Activated CD4-positive, CD25-positive, alpha-beta regulatory T cell treated with anti-CD3 and anti-CD28 coated beads, Interleukin-2, amount 50 U/mL, for 24 hours (primary cell): ENCODE results near the gene SMIM23.

Experiments
- ATAC-seq, 2 donors: fragments of 150-1000 bp; cut with Tn5 transposase; one replicate each; pipeline ENCODE4 v1.10.0; 2021; ENCODE audit warnings: mild to moderate bottlenecking in 1 of 2, moderate library complexity in 1 of 2

SMIM23 gene

DNA sequence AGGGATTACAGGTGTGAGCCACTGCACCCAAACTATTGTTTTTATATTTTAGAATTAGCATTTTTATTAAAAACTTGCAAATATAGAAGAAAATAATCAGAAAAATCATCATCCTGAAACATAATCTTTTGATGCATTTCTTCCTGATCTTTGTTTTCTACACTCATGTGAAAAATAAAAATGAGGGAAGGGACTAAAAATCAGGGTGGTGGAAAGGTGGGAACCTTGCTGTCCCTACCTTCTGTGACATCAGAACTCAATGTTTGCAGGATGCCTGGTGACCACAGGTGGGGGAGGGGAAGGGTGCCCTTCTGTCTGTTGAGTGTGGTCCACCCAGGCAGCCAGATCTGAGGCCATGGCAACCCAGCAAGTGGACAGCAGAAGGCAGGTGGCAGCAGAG lies at the start of gene SMIM23:
TSS of gene SMIM23 (plus strand) at position 301 of the 400 bp plus-strand sequence. CDS start at position 356, 55 bp downstream.
- no peak for ATAC-seq

DNA sequence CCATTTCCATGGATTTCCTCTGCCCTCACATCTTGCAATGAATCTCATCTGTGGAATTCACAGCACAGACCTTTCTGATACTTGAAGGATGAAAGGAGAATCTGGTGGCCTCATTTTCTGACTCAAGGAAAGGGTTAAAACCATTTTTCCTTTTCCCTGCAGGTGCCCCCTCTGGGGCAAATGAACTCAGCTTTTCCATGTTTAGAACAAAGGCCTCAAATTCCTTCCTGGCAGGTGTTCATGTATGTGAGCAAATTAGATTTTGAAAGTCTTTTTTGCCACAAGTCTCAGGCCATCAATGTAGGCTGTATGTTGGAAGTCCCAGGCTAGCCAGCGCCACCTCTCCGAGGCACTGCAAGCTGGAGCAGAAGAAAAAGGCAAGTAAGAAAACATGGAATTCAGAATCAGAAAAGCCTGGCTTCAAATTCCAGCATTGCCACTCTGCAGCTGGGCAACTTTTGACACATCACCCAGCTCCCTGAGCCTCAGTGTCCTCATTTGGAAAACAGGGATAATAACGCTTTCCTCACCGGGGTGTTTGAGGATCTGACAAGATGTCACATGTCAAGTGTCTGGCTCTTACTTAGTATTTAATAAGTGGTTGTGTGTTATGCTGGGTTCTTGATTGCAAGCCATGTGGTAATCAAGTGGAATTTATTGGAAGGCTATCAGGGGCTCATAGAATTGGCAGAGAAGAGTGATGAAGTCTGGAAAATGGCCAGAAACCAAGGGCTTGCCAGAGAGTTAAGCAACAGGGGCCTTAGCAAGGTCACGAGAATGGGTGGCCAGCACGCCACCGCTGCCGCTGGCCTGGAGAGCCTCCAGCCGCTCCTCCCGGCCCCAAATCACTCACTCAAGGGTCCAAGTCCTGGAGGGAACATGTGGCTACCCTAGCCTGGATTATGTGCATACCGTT lies 48.4 kb upstream of the SMIM23 start:
- ATAC-seq: no peak

DNA sequence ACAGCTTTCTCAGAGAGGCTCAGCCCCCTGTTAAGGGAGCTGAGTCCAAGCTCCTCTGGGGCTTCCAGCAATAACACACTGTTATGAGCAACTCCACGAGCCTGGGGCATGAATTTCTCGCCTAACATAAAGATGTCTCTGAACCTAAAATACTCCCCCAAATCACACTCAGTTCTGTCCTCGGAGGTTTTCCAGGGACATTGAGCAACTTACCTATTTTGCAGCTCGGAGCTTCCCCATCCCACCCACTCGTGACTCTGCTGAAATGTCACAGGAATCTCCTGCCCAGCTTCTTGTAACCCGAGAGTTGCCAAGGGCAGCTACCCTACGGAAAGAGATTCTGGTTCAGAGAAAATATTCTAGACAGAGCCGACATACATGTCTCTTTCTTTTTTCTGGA lies 47.1 kb upstream of the SMIM23 start:
- no peak for ATAC-seq

DNA sequence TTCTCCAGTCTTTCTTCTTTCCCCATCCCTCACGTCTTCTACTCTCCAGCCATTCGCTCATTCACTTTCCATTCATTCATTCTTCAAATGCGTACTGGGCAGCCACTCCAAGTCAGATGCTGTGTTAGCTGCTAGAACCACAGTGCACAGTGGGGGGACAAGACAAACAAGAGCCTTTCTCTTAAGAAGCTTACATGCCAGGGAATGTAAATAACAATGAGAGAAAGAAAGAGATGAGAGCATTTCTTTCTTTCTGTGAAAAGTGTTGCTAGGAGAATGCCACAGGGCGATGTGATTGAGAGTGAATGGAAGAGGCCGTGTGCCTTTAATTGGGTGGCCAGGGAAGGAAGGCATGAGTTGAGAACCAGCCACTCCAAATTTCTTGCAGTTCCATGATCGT lies 46.3 kb upstream of the SMIM23 start:
- no peak for ATAC-seq

DNA sequence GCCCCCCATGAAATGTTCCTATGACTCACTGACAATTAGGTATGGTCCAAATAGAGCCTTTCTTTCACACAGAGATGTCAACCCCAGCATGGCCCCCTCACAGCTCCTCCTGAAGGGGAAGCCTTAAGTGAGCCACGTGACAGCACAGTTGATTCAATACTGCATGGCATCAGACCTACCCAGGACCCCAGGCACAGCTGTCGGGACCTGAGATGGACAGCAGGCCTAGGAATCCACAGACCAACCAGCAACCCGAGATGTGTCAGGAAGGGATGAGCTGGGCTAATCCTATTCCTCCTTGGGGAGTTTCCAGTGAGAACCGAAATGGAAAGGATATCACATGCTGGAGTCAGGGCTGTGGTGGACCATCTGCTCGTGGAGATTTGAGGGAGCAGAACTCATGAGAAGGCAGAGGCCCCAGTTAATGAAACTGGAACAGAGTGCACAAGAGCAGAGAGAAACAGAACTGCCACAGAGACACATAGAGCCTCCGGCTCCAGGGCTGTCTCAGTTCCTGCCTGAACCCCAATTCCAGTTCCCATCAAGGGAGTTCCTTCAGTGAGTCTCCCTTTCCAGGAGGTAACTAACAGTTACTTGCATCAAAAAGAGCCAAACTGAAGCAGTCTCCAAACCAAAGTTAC lies 42.1 kb upstream of the SMIM23 start:
- no peak for ATAC-seq

DNA sequence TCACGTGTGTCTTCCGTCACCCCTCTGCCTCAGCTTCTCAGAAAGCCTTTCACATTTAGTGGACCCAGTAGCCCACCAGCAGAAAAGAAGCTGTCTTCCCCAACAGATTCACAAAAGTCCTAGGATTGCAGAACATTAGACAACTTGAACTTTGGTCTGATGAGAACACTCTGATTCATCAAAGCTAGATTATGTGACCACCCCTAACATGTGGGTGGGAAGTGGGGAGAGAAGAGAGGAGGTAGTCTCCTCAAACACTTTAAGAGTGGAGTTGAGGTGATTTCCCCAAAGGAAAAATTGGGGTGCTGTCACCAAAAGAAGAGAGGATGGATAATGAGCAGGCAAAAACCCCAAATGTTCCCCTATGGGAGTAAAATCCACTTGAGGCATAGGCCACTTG lies 41.4 kb upstream of the SMIM23 start:
- ATAC-seq: no peak

DNA sequence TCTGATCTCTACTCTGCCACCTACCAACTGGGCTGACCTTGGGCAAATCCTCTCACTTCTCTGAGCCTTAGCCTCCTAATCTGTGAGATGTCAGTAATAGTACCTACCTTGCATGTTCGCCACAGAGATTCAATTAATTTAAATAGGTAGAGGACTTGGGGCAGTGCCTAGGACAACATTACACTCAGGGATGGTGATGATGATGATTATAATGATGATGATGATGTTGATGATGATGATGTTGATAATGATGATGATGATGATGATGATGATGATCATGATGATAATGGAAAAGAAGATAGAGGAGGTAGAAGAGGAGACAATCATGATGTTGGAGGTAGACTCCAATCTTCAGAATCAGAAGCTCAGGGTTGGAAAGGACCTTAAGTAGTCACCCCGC lies 40.7 kb upstream of the SMIM23 start:
- ATAC-seq: no peak

DNA sequence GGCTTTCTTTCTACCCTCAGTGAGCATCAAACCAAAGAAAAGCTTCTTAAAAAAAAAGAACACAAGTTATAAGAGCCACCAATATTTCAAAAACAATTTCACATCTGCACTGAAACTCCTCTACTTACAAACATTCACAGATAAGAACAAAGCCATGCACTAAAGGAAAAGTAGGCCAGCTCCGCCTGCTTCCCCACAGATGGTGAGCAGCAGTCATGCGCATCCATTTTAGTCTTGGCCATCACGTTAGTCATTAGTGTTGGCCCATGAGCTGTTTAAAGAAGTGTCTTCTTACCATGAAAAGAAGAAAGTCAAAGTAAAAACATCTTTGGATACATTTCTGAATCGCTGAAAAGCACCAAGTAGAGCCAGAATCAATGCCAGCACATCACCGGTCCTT lies 40.0 kb upstream of the SMIM23 start:
- no peak for ATAC-seq

DNA sequence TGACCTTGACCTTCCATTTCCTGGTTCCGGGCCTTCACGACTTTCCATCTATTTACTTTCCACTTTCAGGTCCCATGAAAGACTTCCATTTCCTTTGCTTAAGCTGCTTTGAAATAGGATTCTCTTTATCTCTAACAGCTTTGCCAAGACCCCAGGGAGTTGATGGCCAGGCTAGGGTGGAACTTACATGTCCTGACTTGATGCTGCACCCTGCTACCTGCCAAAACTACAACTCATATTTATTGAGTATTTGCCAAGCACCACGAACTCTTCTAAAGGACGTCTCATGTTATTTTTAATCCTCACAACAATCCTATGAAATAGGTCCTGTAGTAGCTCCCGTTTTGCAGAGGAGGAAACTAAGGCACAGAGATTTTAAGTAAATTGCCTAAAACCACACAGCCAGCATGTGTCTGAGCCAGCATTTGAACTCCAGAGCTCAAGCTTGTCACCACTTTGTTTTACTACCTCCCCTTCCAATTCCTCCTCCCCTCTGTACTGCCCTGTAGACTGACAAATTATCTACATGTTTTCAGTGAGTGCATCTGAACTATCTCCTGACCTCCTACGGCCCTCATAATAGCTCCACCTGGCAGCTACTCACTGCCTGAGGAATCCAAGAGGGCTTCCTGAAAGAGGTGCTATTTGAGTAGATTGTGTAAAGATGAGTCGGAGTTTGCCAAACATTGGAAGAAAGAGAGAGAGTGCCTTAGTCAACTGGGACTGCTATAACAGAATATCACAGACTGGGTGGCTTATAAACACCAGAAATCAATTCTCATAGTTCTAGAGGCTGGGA lies 38.4 kb upstream of the SMIM23 start:
- ATAC-seq: no peak

DNA sequence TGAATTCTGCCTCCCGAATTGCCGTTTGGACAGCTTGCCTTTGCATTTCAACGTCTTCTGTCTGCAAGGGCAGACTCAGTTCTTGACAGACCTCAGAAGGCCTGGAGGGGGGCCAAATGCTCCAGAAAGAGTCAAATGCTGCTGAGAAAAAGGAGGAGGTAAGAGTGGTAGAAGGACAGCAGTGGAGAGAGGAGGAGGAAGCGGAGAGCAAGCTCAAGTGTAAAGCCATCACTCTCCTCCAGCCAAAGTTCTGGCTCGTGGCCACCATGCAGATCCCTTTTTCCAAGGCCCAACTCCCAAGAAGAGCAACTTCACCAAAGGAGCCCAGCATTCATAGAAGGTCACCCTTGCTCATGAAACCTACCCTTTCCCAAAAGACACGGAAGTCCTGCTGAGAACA lies 36.9 kb upstream of the SMIM23 start:
- ATAC-seq: no peak

DNA sequence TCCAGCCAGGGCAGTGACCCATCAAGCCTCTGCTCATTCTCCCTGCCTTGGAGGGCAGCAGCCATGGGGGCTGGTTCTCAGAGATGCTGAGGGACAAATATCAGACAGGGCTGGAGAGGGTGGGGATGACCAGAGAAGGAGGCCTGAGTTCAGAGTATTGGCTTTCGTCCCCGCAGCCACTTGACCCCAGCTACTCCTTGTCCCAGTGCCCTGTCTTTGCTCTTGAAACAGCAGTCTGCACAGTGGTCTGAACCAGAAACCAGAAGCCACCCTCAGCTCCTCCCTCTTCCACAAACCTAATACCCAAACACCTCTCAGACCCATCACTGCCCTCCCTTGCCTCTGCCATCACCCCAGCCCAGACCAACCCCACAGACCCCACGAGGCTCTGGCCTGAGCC lies 36.3 kb upstream of the SMIM23 start:
- ATAC-seq: peak in 1 of 2 donors; percentile 20

DNA sequence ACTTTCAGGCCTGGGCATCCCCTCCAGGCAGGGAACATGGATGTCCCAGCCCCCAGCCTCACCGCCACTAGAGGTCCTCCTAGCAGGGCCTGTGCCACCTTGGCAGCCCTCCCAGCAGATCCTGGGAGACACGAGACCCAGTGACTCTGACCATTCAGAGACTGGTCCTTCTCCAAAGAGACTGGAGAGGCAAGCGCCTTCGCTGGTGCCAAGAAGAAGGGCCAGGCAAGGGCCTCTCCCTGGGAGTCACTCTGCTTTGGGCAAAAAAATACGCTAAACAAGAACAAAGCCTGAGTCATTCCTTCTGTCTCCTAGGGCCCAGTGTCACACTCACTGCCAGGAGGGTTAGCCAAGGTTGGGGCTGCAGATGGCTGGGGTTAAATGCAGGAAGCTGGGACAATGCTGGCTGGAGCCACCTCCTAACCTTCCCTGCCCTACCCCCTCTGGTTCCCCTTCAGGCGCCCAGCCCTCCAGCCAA lies 35.3 kb upstream of the SMIM23 start:
- ATAC-seq: no peak

DNA sequence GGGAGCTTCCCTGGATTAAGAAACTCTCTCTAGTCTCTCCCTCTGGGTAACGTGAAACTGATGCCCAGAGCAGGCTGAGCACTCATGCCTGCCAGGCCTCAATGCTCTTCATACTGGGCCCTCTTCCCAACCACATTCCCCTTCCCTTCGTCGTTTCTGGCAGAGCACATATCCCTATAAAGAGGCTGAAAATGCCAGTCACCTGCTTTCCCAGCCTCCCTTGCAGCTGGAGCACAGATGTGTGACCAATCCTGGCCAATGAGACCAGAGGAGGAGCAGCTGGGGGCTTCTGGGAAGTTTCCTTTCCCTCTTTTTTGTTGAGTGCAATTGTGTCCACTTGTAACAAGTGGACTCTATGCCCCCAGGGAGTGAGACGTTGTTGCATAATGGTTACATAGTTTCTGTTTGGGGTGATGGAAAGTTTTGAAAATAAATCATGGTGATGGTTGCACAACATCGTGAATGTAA lies 30.2 kb upstream of the SMIM23 start:
- ATAC-seq: no peak

DNA sequence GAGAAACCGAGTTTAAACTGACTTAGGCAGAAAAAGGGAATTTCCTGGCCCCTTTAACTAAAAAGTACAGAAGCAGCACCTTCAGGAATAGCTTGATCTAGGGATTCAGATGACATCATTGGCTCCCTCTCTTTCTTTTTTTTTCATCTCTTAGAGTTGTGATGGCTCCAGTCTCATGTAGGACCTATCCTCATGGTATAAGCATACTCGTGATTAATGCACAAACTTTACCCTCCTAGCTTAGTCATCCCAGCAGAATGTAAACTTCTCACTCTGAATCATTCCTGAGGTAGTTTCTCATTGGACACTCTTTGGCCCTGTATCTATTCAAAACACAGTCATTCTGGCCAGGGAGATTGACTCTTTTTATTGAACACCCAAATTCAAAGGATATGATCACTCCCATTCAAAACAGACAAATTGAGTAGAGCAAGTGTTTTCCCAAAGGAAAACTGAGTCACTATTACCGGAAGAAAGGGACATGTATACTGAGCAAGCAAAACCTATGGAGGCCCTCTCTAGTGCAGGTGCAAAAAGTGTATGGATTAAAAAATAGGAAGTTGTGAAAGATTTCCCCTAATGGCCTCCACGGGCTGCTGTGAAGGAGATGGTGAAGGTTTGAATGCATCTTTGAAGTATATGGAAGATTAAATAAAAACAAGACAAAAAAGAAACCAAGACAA lies 27.6 kb upstream of the SMIM23 start:
- peak; percentile 60 to 74 for ATAC-seq

DNA sequence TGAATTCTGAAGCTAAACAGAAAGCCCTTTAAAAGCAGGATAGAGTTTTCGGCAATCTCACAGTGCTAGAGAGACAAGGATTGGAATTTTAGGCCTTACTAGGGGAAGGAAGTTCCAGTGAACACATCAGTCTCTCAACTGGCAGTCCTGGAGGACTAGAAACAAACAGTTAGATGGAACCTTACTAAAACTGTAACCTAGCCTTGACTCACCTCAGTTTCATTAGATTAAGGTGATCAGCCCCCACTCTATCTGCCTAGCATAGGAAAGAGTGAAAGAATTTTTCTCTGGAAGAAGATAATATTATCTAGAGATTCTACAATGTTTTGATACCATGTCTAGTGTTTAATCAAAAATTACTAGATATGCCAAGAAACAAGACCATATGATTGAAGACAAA lies 25.8 kb upstream of the SMIM23 start:
- no peak for ATAC-seq

DNA sequence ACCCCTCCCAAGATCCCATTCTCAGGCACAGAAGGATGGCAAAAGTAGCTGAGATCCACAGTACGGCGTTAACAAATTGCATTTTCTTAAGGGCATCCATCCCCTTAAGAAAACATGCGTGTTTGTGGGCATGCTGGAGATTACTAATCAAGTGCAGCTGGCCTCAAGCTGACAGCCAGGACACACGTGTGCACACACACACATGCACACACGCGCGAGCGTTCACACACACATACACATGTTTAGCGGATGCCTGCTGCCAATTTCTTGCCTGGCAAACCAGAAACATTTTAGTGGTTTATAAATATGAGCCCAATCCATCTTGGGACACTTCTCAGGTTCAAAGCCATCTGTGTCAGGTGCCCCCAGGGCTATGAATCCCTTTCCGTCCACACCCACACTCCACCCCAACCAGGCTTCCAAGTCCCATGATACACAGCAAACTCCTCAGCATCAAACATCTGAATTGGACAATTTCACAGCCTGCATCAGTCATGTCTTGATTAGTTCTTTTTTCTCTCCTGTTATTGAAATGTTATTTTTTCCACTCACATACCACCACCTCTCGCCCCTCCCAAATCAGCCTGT lies 23.5 kb upstream of the SMIM23 start:
- ATAC-seq: no peak

DNA sequence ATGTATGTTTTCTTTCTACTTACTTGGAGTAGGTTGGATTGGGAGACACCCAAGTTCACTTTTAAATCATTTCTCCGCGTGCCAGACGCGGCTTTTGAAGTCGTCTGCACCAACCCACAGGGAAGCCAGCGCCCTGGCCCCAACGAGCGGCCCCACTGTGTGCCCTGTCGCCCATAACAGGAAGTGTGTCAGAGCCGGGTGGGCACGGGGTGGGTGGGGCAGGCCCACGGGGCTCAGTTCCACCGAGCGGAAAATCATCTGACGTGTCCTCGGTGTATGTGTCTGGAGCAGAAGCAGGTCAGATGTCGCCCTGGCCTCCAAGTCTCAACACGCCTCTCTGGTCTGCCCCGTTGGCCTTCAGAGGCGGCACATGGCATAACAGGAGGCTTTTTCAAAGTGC lies 22.7 kb upstream of the SMIM23 start:
- no peak for ATAC-seq

DNA sequence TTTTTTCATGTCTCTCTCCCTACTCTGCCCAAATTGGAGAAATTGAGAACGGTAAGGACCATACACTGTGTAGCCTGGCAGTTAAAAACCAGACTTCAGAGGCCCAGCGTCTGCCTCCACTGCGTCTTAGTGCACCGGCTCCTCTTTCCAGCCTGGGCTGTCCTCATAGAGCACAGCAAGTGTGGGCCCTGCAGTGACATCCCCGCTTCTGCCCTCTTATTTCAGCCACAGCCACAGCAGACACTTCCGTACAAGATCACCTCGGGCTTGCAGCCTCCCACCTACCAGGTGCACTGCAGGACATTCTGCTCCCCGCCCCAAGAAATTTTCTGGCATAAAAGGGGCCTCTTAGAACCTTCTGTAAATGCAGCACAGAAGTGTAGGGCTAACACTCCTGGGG lies 21.4 kb upstream of the SMIM23 start:
- ATAC-seq: no peak

DNA sequence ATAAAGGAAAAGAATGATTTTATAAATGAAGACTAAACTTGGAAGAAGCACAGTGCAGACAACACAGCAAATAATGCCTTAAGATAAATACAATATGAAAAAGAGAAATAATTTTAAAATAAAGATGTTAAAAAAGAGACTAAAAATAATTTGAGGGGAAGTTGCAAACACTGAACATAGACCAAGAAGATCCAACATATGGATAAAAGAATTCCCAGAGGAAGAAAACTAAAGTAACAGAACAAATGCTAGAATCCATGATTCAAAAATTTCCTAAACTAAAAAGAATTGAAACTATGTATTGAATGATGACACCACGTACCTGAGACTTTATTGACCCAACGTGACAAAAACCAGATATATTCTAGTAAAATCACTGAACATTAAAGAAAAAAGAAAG lies 18.7 kb upstream of the SMIM23 start:
- ATAC-seq: no peak

DNA sequence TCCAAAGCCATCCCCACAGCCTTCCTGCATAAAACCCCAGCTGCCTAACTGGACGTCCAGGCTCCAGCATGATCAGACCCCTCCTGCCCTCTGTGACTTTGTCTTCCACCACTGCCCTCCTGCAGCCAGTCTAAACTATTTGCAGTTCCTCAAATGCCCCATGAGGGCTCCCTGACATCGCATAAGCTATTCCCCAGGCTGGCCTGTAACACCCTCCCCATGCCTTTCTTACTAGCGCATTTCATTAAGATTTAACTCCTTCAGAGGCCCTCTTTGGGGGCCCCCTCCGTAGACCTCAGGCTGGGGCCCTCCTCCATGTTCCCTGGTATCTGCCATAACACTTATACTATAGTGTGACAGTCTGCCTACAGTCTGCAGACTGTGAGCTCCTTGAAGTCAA lies 15.5 kb upstream of the SMIM23 start:
- no peak for ATAC-seq

DNA sequence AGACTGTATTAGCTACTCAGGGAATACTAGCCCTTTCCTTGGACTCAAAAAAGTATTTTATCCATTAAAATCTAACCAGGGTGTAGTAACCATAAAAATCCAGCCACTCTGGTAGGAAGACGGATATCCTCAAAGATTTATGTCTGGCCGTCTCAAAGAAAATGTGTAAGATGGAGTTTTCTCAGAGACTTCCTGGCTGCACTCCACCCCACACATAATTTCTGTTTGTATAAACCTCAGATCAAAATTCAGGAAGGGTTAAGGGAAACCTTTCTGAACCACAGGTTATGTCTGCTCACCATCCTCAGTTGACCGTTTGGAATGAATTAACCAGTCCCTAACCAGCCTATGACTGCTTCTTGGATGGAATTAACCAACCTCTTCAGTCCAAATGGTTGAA lies 13.8 kb upstream of the SMIM23 start:
- no peak for ATAC-seq

DNA sequence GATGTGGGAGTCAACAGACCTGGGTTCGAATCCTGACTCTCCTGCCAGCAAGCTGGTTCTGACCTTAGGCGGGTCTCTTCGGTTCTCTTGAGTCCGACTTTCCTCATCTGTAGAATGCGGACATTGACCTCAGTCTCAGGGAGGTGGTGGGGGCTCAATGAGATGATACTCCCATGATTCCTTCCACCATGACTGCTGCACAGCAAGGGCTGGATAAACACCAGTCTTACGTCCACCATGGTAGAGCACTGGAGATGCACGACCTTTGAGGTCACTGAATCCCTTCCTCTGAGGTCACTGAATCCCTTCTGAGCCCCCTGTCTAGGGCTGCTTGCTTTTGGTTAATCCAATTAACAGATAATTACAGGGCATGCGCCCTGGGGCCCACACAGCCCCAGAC lies 12.5 kb upstream of the SMIM23 start:
- ATAC-seq: no peak
